ENCODE data around the gene RUFY2.
"Not testable (repeated sequence)": the region's sequence is repeated elsewhere in the genome, so short reads cannot be mapped to it uniquely, and the experiment has no call there.

Gene RUFY2

GRCh38 chr10:68406815-68407548, at the start of gene RUFY2:
RUFY2 (minus strand) TSS chr10:68407277; CDS start chr10:68407189, 88 bp downstream.
- DNase-seq (ENCODE audit: low read depth in 2 of 2) = peak; percentile 45 to 58

- not testable (repeated sequence) for DNase-seq (ENCODE audit: low read depth in 2 of 2)
Observed at GRCh38 chr10:68449698-68450097, 42.6 kb upstream of the RUFY2 start.

DNA sequence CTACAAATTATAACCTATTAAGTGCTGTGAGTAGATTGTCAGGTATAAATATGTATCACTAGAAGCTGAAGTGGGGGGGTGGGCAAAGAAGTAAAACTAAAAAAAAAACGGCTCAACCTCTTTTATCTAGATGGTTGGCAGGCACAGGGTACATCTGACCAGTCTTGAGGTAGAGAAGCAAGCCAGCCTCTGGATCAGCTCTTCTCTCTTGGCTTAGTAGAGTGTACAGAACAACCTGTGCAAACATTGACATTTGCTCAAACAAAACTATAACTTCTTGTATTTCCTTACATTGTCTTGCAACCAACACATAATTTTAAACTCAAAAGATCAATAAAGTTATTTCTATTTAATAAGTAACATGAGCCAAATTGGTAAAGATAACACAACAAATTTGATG, 39.1 kb upstream of the RUFY2 start:
- no peak for DNase-seq (ENCODE audit: low read depth in 2 of 2)

DNA sequence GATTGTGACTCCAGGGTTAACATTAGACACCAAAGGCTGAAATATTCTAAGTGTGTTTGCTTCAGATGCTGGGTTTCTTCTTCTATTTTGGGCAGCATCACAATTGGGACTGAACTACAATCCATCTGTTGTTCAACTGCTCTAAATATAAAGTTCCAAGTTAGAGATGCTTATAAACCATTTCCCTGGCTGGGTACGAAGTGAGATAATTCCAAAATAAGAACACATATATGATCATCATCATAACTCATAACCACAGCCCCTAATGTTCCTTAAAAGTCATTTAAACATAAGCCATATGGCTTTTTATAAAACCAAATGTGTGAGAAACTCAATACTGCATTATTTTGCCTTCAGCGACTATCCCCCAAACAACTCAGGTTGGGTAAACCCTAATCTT, 35.9 kb upstream of the RUFY2 start:
- no peak for DNase-seq (ENCODE audit: low read depth in 2 of 2)

DNA sequence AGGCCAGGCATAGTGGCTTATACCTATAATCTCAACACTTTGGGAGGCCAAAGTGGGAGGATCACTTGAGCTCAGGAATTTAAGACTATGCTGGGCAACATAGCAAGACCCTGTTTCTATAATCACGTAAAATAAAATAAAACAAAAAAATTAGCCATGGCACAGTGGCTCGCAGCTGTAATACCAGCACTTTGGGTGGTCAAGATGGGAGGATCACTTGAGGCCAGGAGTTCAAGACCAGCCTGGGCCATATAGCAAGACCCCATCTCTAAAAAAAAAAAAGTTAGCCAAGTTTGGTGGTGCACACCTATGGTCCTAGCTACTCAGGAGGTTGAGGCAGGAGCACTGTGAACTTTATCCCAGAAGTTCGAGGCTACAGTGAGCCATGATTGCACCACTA, 33.8 kb upstream of the RUFY2 start:
- DNase-seq (ENCODE audit: low read depth in 2 of 2) = no peak

- no peak for DNase-seq (ENCODE audit: low read depth in 2 of 2)
Observed at GRCh38 chr10:68435803-68436202, 28.7 kb upstream of the RUFY2 start.

DNA sequence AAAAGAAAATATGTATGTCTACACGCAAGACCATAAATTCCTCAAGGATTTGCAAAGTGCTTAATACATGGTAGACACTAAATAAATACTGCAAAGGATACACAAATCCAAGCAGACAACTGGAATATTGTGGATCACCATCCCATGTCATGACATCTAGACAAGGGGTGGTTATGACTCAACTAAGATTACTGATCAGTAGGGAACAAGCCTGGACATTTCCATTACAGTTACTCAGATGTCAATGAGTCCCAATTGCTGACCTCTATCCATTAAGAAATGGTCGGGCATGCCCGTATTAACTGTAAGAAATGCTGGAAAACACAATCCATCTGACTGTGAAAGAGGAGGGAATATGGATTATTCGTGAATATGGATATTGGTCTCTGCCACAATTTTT, 27.6 kb upstream of the RUFY2 start:
- no peak for DNase-seq (ENCODE audit: low read depth in 2 of 2)

DNA sequence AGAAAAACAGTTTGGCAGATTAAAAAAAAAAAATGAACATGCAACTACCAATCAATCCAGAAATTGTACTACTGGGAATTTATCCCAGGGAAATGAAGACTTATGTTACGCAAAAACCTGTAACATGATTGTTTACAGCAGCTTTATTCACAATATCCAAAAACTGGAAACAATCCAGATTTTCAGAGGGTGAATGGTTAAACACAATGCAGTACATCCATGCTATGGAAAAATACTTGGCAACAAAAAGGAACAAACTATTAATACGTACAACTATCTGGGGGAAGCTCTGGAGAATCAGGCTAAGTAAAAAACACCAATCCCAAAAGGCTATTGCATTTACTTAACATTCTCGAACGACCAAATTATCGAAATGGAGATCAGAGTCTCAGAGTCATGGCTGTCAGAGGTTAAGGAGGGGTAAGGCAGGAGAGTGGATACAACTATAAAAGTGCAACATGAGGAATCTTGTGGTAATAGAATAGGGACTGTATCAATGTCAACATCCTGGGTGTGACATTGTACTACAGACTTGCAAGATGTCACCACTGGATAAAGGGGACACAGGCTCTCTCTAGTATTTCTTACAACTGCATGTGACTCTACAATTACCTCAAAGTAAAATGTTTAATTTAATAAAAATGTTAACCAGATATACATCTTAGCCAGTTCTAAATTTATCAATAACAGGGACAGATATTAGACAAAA, 21.5 kb upstream of the RUFY2 start:
- no peak for DNase-seq (ENCODE audit: low read depth in 2 of 2)

GRCh38 chr10:68424454-68425014, 17.5 kb upstream of the RUFY2 start:
- no peak for DNase-seq (ENCODE audit: low read depth in 2 of 2)

- DNase-seq (ENCODE audit: low read depth in 2 of 2) = peak; percentile 4 to 22
Observed at GRCh38 chr10:68423522-68423921, 16.4 kb upstream of the RUFY2 start.

DNA sequence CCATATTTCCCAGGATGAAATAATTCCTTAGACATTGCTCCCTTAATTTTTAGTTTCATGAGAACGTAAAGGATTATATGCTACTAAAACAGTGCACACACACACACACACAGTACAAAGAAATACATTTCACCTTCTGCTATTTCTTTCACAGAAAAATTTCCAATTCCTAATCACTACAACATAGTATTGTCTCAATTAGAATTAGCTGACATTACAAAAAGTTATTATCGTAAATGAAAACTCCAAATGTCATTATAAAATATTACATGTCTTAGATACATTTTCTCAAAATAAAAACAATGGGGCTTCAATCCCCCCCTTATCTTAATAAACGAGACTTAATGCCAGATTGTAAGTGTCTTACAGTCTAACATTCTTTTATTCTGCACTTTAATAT, 12.3 kb upstream of the RUFY2 start:
- DNase-seq (ENCODE audit: low read depth in 2 of 2) = no peak

GRCh38 chr10:68408898-68409518, 1.9 kb upstream of the RUFY2 start:
- DNase-seq (ENCODE audit: low read depth in 2 of 2) = no peak

- no peak for DNase-seq (ENCODE audit: low read depth in 2 of 2)
Observed at GRCh38 chr10:68406111-68406814, 814 bp downstream of the RUFY2 start.

- no peak for DNase-seq (ENCODE audit: low read depth in 2 of 2)
Observed at GRCh38 chr10:68403701-68404100, 3.4 kb downstream of the RUFY2 start.

- DNase-seq (ENCODE audit: low read depth in 2 of 2) = no peak
Observed at GRCh38 chr10:68402276-68402675, 4.8 kb downstream of the RUFY2 start.

DNA sequence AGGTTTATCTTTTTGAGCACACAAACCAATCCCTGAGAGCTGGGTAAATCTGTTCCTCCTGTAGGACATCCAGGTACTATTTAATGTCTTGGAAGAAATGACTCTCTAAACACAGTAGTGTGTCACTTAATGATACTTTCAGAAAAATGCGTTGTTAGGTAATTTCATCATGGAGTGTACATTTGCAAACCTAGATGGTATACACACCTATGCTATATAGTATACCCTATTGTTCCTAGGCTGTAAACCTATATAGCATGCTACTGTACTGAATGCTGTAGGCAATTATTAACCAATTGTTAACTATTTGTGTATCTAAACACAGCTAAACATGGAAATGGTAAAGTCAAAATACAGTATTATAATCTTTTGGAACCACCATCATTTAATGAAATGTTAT, 10.1 kb downstream of the RUFY2 start:
- no peak for DNase-seq (ENCODE audit: low read depth in 2 of 2)

- no peak for DNase-seq (ENCODE audit: low read depth in 2 of 2)
Observed at GRCh38 chr10:68385740-68386139, 21.3 kb downstream of the RUFY2 start.

DNA sequence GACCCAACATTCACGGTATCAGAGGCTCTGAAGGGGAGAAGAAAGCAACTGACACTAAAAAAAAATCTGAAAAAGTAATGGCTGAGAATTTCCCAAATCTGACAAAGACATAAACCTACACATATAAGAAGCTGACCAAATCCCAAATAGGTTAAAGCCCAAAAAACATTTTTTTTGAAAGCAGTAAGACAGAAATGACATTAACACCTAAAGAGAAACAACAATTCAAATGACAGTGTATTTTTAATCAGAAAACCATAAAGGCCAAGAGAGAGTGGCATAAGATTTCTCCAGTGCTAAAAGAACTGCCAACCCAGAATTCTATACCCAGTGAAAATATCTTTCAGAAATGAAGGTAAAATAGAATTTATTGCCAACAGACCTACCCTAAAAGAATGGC, 35.5 kb downstream of the RUFY2 start:
- no peak for DNase-seq (ENCODE audit: low read depth in 2 of 2)

- DNase-seq (ENCODE audit: low read depth in 2 of 2) = no peak
Observed at GRCh38 chr10:68367121-68367520, 40.0 kb downstream of the RUFY2 start.

- no peak for DNase-seq (ENCODE audit: low read depth in 2 of 2)
Observed at GRCh38 chr10:68366600-68366999, 40.5 kb downstream of the RUFY2 start.

DNA sequence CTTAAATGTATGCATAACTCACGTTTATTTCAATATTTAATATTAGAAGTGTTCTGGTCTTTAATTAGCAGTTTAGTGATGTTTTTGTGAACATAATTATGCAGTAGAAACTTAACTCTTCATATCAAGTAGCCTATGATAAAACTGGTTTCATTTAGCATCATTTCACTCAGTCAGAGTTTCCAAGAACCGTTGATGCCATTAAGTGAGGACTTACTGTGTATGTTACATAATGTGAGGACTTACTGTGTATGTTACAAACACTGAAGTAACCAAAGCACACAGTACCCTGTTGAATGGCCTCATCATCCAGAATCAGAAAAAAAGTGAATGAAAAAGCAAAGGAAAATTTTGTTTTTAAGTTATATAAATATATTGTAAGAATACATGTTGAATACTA, 41.5 kb downstream of the RUFY2 start:
- DNase-seq (ENCODE audit: low read depth in 2 of 2) = no peak

Data from activated CD8-positive, alpha-beta memory T cell treated with anti-CD3 and anti-CD28 coated beads for 4 hours (primary cell).